ENCODE measurements around the gene ZFAND3.

The ZFAND3 gene

GRCh38 chr6:38054527-38055202 is 235.1 kb downstream of the ZFAND3 start:
- DNase-seq, result no peak

GRCh38 chr6:38055203-38055589 is 235.7 kb downstream of the ZFAND3 start:
- DNase-seq, result no peak

- no peak for DNase-seq
Observed at GRCh38 chr6:38056361-38056760, 236.8 kb downstream of the ZFAND3 start.

- peak; percentile 30 for DNase-seq
Observed at GRCh38 chr6:38057994-38058393, 238.5 kb downstream of the ZFAND3 start.

- no peak for DNase-seq
Observed at GRCh38 chr6:38062066-38062465, 242.5 kb downstream of the ZFAND3 start.

- DNase-seq, result no peak
Observed at GRCh38 chr6:38063973-38064372, 244.4 kb downstream of the ZFAND3 start.

- DNase-seq, result no peak
Observed at GRCh38 chr6:38064431-38064830, 244.9 kb downstream of the ZFAND3 start.

GRCh38 chr6:38065734-38066305 is 246.3 kb downstream of the ZFAND3 start:
- DNase-seq, result no peak

- DNase-seq, result no peak
Observed at GRCh38 chr6:38067263-38067980, 247.9 kb downstream of the ZFAND3 start.

GRCh38 chr6:38068854-38069590 is 249.5 kb downstream of the ZFAND3 start:
- DNase-seq, result no peak

GRCh38 chr6:38077488-38078030 is 258.0 kb downstream of the ZFAND3 start:
- DNase-seq, result no peak

GRCh38 chr6:38078671-38079070 is 259.1 kb downstream of the ZFAND3 start:
- DNase-seq, result no peak

- DNase-seq, result no peak
Observed at GRCh38 chr6:38079107-38079506, 259.6 kb downstream of the ZFAND3 start.

GRCh38 chr6:38079537-38079936 is 260.0 kb downstream of the ZFAND3 start:
- DNase-seq, result no peak

- DNase-seq, result no peak
Observed at GRCh38 chr6:38080360-38080759, 260.8 kb downstream of the ZFAND3 start.

GRCh38 chr6:38080889-38081288 is 261.4 kb downstream of the ZFAND3 start:
- DNase-seq, result no peak

- no peak for DNase-seq
Observed at GRCh38 chr6:38085031-38085430, 265.5 kb downstream of the ZFAND3 start.

- no peak for DNase-seq
Observed at GRCh38 chr6:38086346-38086745, 266.8 kb downstream of the ZFAND3 start.

- no peak for DNase-seq
Observed at GRCh38 chr6:38088010-38088409, 268.5 kb downstream of the ZFAND3 start.

GRCh38 chr6:38088829-38089228 is 269.3 kb downstream of the ZFAND3 start:
- no peak for DNase-seq

- DNase-seq, result no peak
Observed at GRCh38 chr6:38091613-38092012, 272.1 kb downstream of the ZFAND3 start.

- no peak for DNase-seq
Observed at GRCh38 chr6:38092465-38092864, 272.9 kb downstream of the ZFAND3 start.

- DNase-seq, result no peak
Observed at GRCh38 chr6:38092964-38093363, 273.4 kb downstream of the ZFAND3 start.

Measured in activated CD4-positive, CD25-positive, alpha-beta regulatory T cell treated with anti-CD3 and anti-CD28 coated beads, Interleukin-2, amount 50 U/mL, for 72 hours (primary cell).